ENCODE measurements around the gene KATNB1. TPM values are rescaled to one million over a fixed set of nuclear protein-coding genes. Genes with fewer than 3 reads are reported as not detected.

KATNB1 gene
- total RNA-seq, 1 experiment from 2014 or later: 37.7 TPM

- Histone ChIP-seq H3K79me2 (ENCODE audit: low read length) (no peaks in the 10 kb centered on the region), H3K9ac (ENCODE audit: low read length) (no peak overlapping the region), H3K4me1 (ENCODE audit: insufficient read depth, low read length) (no peaks in the 10 kb centered on the region), H3F3A (ENCODE audit: low read length, unreplicated experiment) (no peaks in the 10 kb centered on the region), H3K4me3 (ENCODE audit: low read length) (no peak overlapping the region), H3K36me3 (ENCODE audit: low read depth, low read length) (no peaks in the 10 kb centered on the region), H3K27ac (ENCODE audit: low read length) (no peak overlapping the region), H3K9me3 (ENCODE audit: low read length) (no peaks in the 10 kb centered on the region), H3K4me2 (ENCODE audit: low read length) (no peak overlapping the region), H3K9me2 (replicated peaks; ENCODE audit: low read length) (no peaks in the 10 kb centered on the region), H2AFZ (ENCODE audit: low read length) (no peak overlapping the region), H3K27me3 (ENCODE audit: low read length) (no peaks in the 10 kb centered on the region), H4K20me1 (ENCODE audit: low read length) (no peaks in the 10 kb centered on the region)
- POLR2A ChIA-PET (ENCODE audit: unreplicated experiment): no interaction called here
- ATAC-seq (no peak), DNase-seq (no peak)
- BruUV-seq (replicated peaks): no TSS peak
- intact Hi-C loops (cut with micrococcal nuclease): no loop called here
- CTCF ChIA-PET: no interaction called here
- TF ChIP-seq CTCF (conservative IDR thresholded peaks at IDR 0.05; ENCODE audit: low read depth, low read length) (no peak), EZH2 (IDR thresholded peaks at IDR 0.05; ENCODE audit: low read length, unreplicated experiment) (no peak), EZH2phosphoT487 (IDR thresholded peaks at IDR 0.05; ENCODE audit: borderline replicate concordance, low read length) (no peak)
Measured at GRCh38 chr16:57752203-57752580, 16.6 kb downstream of the KATNB1 start.

- Histone ChIP-seq H3K27ac (ENCODE audit: low read length) (no peak overlapping the region), H3K9me2 (replicated peaks; ENCODE audit: low read length) (no peaks in the 10 kb centered on the region), H3K4me2 (ENCODE audit: low read length) (no peak overlapping the region), H3F3A (ENCODE audit: low read length, unreplicated experiment) (no peaks in the 10 kb centered on the region), H2AFZ (ENCODE audit: low read length) (no peak overlapping the region), H3K27me3 (ENCODE audit: low read length) (no peaks in the 10 kb centered on the region), H3K36me3 (ENCODE audit: low read depth, low read length) (no peaks in the 10 kb centered on the region), H3K9ac (ENCODE audit: low read length) (no peak overlapping the region), H3K79me2 (ENCODE audit: low read length) (no peaks in the 10 kb centered on the region), H4K20me1 (ENCODE audit: low read length) (no peaks in the 10 kb centered on the region), H3K4me3 (ENCODE audit: low read length) (no peak overlapping the region), H3K9me3 (ENCODE audit: low read length) (no peaks in the 10 kb centered on the region), H3K4me1 (ENCODE audit: insufficient read depth, low read length) (no peaks in the 10 kb centered on the region)
- BruUV-seq (replicated peaks): no TSS peak
- TF ChIP-seq EZH2 (IDR thresholded peaks at IDR 0.05; ENCODE audit: low read length, unreplicated experiment) (no peak), CTCF (conservative IDR thresholded peaks at IDR 0.05; ENCODE audit: low read depth, low read length) (no peak), EZH2phosphoT487 (IDR thresholded peaks at IDR 0.05; ENCODE audit: borderline replicate concordance, low read length) (no peak)
- ATAC-seq (no peak), DNase-seq (no peak)
- ChIA-PET CTCF (no interaction called here), POLR2A (ENCODE audit: unreplicated experiment) (no interaction called here)
- intact Hi-C loops (cut with micrococcal nuclease): no loop called here
Measured at GRCh38 chr16:57752581-57753447, 17.2 kb downstream of the KATNB1 start.
